ENCODE data around the gene CDK5R1. TPM values are rescaled to one million over a fixed set of nuclear protein-coding genes. Genes with fewer than 3 reads are reported as not detected.

CDK5R1 gene
- total and polyA plus RNA-seq, 9 donors, result 0.69 to 4.1 (median 2.0) TPM

DNA sequence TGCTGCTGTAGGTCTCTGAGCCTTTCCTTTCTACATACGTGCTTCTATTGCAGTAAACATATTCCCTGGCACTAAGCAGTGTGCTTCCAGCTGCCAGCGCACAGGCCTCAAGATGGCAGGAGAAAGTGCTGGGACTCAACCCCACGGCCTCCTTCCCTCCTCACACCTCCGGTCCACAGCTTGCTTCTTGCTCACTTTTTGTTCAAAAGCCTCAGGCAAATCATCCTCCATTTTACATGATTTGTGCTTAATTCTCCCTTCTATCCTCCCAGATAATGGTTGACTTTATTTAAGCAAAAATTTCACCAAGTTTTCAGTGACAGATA lies 5.4 kb downstream of the CDK5R1 start:
- no peak for DNase-seq
- peaks cover 20% of the 10 kb centered on the region for H3K4me1 ChIP-seq (ENCODE audit: insufficient read depth)
- TF ChIP-seq POLR2A (IDR thresholded peaks at IDR 0.05), result no peak
- TF ChIP-seq EP300 (IDR thresholded peaks at IDR 0.05), result no peak
- TF ChIP-seq, protein P1, sequence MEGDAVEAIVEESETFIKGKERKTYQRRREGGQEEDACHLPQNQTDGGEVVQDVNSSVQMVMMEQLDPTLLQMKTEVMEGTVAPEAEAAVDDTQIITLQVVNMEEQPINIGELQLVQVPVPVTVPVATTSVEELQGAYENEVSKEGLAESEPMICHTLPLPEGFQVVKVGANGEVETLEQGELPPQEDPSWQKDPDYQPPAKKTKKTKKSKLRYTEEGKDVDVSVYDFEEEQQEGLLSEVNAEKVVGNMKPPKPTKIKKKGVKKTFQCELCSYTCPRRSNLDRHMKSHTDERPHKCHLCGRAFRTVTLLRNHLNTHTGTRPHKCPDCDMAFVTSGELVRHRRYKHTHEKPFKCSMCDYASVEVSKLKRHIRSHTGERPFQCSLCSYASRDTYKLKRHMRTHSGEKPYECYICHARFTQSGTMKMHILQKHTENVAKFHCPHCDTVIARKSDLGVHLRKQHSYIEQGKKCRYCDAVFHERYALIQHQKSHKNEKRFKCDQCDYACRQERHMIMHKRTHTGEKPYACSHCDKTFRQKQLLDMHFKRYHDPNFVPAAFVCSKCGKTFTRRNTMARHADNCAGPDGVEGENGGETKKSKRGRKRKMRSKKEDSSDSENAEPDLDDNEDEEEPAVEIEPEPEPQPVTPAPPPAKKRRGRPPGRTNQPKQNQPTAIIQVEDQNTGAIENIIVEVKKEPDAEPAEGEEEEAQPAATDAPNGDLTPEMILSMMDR (IDR thresholded peaks at IDR 0.05), result no peak
- no peak overlapping the region for H3K4me3 ChIP-seq
- H3K36me3 ChIP-seq, result no peaks in the 10 kb centered on the region
- no peaks in the 10 kb centered on the region for H3K9me3 ChIP-seq
- no peak overlapping the region for H3K27ac ChIP-seq
- intact Hi-C loops (cut with DNase I), result no loop called here
- 76 to 81% (median 77%) methylated on average over 4 of the region's 4 CpGs for WGBS, 3 donors
- H3K27me3 ChIP-seq, result no peaks in the 10 kb centered on the region

DNA sequence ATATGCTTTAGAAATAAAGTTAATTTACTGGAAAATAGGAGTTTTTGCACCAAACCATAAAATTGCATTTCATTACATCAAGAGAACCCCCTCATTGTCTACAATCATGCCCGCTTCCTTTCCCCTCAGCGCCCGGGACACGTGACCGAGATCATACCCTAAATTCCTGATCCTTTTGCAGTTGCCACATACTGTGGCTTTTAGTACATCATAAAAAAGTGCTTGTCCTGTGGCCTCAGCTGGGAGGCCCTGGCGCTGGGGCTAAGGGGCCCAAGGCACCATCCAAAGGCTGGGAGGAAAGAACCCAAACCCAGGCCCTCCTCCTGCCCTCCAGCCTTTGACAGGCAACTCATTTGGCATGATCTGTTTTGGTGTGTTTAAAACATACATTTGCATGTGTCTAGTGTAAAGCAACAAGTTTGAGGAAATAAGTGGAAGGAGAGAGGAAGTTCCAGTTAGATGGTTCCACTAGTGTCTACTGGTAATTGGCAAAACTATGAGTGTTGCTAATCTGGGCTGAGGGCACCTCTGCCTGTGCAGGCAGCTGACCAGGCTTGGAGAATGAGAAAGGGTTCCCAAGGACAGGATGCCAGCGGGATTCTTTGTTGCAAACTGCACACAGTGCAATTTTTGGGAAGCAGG lies 6.0 kb downstream of the CDK5R1 start:
- H3K4me1 ChIP-seq (ENCODE audit: insufficient read depth), result peaks cover 17% of the 10 kb centered on the region
- no peak for TF ChIP-seq EP300 (IDR thresholded peaks at IDR 0.05)
- H3K9me3 ChIP-seq, result no peaks in the 10 kb centered on the region
- no peak overlapping the region for H3K4me3 ChIP-seq
- WGBS, 3 donors, result 94 to 97% (median 95%) methylated on average over 7 of the region's 7 CpGs
- no peaks in the 10 kb centered on the region for H3K27me3 ChIP-seq
- H3K27ac ChIP-seq, result no peak overlapping the region
- no peak for DNase-seq
- intact Hi-C loops (cut with DNase I), result no loop called here
- H3K36me3 ChIP-seq, result no peaks in the 10 kb centered on the region

DNA sequence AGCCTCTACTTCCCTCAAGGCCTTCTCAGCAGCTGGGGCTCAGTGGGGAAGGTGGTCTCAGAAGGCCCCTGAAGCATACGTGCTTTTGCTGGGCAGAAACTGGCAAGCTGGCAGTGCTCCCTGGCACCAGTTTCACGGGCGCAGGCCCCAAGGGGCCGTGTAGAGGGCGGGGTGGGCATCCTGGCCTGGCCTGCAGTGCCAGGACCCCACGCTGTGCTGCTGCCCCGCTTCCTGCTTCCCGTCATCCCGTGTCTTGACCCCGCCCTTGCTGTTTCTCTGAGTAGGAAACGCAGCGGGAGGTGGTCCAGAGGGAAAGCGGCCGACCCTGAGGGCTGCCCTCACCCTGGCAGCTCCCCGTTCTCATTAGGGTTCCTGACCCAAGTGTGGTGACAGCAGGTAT lies 6.8 kb downstream of the CDK5R1 start:
- Histone ChIP-seq H3K27me3 (no peaks in the 10 kb centered on the region), H3K9me3 (no peaks in the 10 kb centered on the region), H3K4me1 (ENCODE audit: insufficient read depth) (peaks cover 14% of the 10 kb centered on the region), H3K36me3 (no peaks in the 10 kb centered on the region), H3K4me3 (no peak overlapping the region), H3K27ac (no peak overlapping the region)
- intact Hi-C loops (cut with DNase I), result no loop called here
- TF ChIP-seq EP300 (IDR thresholded peaks at IDR 0.05), result no peak
- whole genome bisulfite sequencing, 3 donors, result 89 to 94% (median 92%) methylated on average over 15 of the region's 15 CpGs
- DNase-seq, result no peak

DNA sequence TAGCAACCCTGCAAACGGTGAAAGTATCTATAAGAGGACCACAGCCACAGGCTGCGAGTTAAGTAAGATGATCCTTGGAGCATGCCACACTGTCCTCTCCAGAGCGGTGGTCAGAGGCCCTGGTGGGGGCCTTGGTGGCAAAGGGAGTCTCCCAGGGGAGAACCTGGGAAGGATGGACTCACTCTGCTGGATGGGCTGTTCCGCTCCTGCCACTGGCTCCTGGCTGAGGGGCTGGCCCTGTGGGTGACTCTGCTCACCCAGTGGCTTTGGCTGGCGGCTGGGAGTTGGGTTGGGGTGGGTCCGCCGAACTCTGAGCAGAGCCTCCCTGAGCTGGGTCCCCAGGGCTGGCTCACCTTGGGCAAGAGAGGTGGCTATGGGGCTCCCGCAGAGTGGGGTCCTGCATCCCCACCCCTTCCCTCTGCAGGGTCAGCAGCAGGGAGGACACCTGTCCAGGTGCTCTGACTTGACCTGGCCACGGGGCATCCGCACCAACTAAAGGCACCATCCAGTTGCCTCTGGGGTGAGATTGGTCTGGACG lies 7.3 kb downstream of the CDK5R1 start:
- peaks cover 14% of the 10 kb centered on the region for H3K4me1 ChIP-seq (ENCODE audit: insufficient read depth)
- no peaks in the 10 kb centered on the region for H3K9me3 ChIP-seq
- H3K4me3 ChIP-seq, result no peak overlapping the region
- H3K36me3 ChIP-seq, result no peaks in the 10 kb centered on the region
- WGBS, 3 donors, result 93 to 98% (median 96%) methylated on average over 10 to 11 of the region's 11 CpGs
- intact Hi-C loops (cut with DNase I), result no loop called here
- TF ChIP-seq, protein P1 (IDR thresholded peaks at IDR 0.05), result no peak
- no peak for TF ChIP-seq EP300 (IDR thresholded peaks at IDR 0.05)
- no peak overlapping the region for H3K27ac ChIP-seq
- no peak for DNase-seq
- no peaks in the 10 kb centered on the region for H3K27me3 ChIP-seq

DNA sequence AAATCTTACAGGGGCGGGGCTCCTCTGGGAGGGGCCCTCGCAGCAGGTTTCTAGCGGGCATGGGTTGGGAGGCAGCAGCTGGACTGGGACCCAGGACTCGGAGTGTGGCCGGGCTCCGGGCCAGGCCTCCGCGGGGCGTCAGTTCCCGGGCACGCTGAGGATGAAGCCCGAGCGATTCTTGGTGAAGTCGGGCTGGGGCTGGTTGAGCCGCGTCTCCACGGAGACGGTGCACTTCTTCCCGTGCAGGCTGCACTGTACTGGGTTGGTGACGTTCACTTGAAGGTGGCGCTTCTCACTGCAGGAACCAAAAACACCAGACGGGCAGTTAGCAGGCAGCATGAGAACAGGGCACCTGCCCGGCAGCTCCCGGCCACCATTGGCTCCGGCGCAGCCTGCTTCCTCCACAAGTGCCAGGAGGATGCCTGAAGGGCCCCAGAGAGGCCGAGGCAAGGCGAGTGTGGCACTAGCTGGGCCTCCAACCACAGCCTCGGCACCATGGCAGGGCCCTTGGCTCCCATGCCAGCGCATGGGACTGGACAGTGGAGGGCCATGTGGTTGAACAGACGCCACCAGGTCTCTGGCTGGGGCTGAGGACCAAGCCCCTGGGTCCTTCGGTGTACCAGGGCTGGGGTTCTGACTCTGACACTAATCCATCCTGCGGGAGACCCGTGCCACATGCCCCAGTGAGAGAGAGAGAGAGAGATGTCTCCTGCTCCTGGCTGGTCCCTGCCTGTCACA lies 8.0 kb downstream of the CDK5R1 start:
- TF ChIP-seq, protein P1 (IDR thresholded peaks at IDR 0.05), result no peak
- no peak for TF ChIP-seq EP300 (IDR thresholded peaks at IDR 0.05)
- no peak for TF ChIP-seq POLR2A (IDR thresholded peaks at IDR 0.05)
- peak in 1 of 5 donors; percentile 29 for DNase-seq

More for the DNA sequence above, 8.0 kb downstream of the CDK5R1 start:
- Histone ChIP-seq H3K4me3 (no peak overlapping the region), H3K36me3 (no peaks in the 10 kb centered on the region), H3K27me3 (no peaks in the 10 kb centered on the region), H3K27ac (peak overlapping the region in 1 of 2 donors; percentile 58), H3K4me1 (ENCODE audit: insufficient read depth) (peaks cover 14% of the 10 kb centered on the region), H3K9me3 (no peaks in the 10 kb centered on the region)
- 90 to 94% (median 92%) methylated on average over 33 to 34 of the region's 34 CpGs for WGBS, 3 donors
- intact Hi-C loops (cut with DNase I), result no loop called here

Data from ovary (tissue), 9 donors.